GM21515 (cell line): ENCODE measurements around the gene PRRT4.
A peak's percentile ranks its signal among the peaks of the same experiment; 100 is the strongest.

Source experiments
- ATAC-seq: cut with Tn5 transposase; IDR thresholded peaks from one replicate; pipeline ENCODE4 v1.9.1; 2021; ENCODE audit not compliant: unreplicated experiment

Gene PRRT4

GRCh38 chr7:128395748-128396147 lies 34.3 kb upstream of the PRRT4 start:
- no peak for ATAC-seq

GRCh38 chr7:128394904-128395496 lies 33.5 kb upstream of the PRRT4 start:
- ATAC-seq = no peak

- no peak for ATAC-seq
Measured at GRCh38 chr7:128393526-128394330, 32.2 kb upstream of the PRRT4 start.

- ATAC-seq = no peak
Measured at GRCh38 chr7:128392446-128393327, 31.2 kb upstream of the PRRT4 start.

- ATAC-seq = no peak
Measured at GRCh38 chr7:128391805-128392204, 30.3 kb upstream of the PRRT4 start.

GRCh38 chr7:128390871-128391565 lies 29.5 kb upstream of the PRRT4 start:
- no peak for ATAC-seq

- ATAC-seq = no peak
Measured at GRCh38 chr7:128389618-128390329, 28.3 kb upstream of the PRRT4 start.

- no peak for ATAC-seq
Measured at GRCh38 chr7:128389085-128389617, 27.7 kb upstream of the PRRT4 start.

GRCh38 chr7:128388145-128388485 lies 26.6 kb upstream of the PRRT4 start:
- no peak for ATAC-seq

GRCh38 chr7:128387216-128388144 lies 26.0 kb upstream of the PRRT4 start:
- ATAC-seq = peak; percentile 55

GRCh38 chr7:128385988-128386925 lies 24.8 kb upstream of the PRRT4 start:
- no peak for ATAC-seq

- no peak for ATAC-seq
Measured at GRCh38 chr7:128384726-128385125, 23.2 kb upstream of the PRRT4 start.

- ATAC-seq = no peak
Measured at GRCh38 chr7:128383776-128384175, 22.3 kb upstream of the PRRT4 start.

GRCh38 chr7:128381161-128381821 lies 19.8 kb upstream of the PRRT4 start:
- no peak for ATAC-seq

- no peak for ATAC-seq
Measured at GRCh38 chr7:128380483-128381106, 19.1 kb upstream of the PRRT4 start.

- no peak for ATAC-seq
Measured at GRCh38 chr7:128379900-128380479, 18.5 kb upstream of the PRRT4 start.

- ATAC-seq = no peak
Measured at GRCh38 chr7:128378637-128379036, 17.1 kb upstream of the PRRT4 start.
